SKM-1 treated with dmso at 0.1 percent for 144 hours (cell line): ENCODE results near the gene SET.
"Not testable (repeated sequence)": the region's sequence is repeated elsewhere in the genome, so short reads cannot be mapped to it uniquely, and the experiment has no call there.

Experiments used
- DNase-seq: peaks from one replicate; lab custom pipeline; 2025; ENCODE audit not compliant: unreplicated experiment; lab: John Stamatoyannopoulos, UW

The SET gene, protein sequence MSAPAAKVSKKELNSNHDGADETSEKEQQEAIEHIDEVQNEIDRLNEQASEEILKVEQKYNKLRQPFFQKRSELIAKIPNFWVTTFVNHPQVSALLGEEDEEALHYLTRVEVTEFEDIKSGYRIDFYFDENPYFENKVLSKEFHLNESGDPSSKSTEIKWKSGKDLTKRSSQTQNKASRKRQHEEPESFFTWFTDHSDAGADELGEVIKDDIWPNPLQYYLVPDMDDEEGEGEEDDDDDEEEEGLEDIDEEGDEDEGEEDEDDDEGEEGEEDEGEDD

DNA sequence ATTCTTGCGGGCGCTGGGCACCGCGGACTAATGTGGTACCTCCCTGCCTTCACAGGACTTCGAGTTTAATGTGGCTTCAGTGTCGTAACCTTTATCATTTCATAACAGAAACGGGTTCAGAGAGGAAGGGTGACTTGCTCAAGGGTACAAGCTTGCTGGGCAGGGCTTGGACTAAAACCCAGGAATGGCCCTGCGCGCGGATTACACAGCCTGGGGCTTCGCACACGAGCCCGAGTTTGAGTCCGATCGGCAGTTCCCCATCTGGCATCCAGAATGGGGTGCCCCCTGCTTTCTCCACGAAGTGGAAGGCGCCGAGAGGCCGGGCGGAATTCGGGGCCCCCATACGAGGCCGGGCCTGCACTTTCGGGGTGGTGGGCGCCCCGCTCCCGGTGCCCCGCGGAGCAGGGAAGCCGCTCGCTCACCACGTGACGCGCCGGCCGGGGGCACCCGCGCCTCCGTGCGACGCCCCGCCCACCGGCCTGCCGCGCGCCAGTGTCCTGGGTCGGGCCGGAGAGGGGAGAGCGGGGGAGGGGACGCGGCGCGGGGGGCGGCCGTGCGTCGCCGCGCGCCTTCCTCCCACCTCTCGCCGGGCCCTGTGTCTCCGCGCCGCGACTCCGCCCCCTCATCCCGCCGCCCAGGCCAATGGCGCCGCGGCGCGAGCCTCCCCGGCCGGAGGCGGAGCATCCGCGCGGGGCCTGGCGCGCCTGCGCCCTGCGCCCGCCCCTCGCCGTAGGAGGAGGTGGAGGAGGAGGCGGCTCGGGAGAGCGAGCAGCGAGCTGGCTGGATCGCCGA lies at the start of gene SET:
SET (plus strand) TSS at position 722 of the 792 bp plus-strand sequence. CDS start 361 bp downstream, outside the sequence.
- peak; percentile 85 for DNase-seq

DNA sequence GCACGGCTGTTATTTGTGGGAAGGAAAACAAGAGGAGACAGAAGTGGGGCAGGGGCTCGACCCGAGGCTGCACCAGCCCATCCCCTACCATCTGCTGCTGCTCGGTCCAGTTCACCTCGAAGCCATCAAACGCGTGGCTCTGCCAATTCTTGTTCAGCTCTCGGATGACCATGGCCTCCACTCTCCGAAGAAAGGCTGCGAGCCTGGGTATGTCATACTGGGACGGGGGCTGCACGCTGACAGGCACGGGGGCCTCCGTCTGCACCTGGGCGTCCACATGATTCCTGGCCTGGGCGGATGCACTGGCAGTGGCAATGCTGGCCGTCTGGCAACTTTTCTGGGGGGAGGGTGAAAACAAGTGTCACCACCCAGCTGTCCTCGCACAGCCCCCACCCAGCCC lies 48.4 kb upstream of the SET start:
- no peak for DNase-seq

DNA sequence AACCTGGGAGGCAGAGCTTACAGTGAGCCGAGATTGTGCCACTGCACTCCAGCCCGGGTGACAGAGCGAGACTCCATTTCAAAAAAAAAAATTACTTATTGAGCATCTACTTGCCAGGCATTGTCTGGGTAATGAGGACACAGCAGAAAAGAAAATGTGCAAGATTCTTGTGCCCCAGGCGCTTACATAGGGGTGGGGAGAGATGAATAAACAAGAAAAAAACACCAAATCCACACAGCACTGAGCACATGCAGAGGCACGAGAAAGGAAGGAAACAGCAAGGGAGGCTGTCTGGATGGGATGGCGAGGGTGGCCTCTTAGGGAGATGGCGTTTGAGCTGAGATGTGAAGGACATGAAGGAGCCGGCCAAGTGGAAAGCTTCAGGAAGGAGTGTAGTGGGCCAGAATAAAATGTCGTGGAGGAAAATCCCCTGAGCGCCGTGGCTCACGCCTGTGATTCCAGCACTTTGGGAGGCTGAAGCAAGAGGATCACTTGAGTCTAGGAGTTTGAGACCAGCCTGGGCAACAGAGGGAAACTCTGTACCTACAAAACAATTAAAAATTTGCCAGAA lies 46.3 kb upstream of the SET start:
- no peak for DNase-seq

DNA sequence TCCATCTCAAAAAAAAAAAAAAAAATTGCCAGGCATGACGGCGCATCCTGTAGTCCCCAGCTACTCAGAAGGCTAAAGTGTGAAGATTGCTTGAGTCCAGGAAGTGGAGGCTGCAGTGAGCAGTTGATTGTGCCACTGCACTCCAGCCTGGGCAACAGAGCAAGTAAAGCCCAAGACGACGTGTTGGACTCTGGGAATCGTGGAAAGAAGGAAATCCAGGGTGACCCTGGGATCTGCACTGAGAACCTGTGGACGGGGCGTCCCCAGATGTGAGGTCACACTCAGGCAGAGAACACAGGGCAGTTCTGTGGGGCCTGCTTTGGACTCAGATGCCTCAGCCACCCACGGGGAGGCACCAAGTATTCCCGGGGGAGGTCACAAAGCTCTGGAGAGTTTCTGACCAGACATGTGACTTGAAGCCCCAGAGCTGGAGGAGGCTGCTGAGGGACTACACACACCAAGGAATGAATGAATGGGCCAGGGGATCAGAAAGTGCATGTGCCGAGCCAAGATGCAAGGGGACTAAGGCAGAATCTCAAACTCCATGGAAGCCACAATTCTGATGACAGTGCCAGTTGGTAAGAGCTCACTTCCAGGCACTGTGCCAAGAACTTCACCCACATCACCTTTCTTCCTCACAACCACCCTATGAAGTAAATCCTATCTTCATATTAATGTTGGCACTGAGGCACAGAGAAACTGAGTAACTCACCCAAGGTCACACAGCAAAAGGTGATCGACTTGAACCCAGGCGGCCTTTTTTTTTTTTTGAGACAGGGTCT lies 45.3 kb upstream of the SET start:
- DNase-seq: no peak

DNA sequence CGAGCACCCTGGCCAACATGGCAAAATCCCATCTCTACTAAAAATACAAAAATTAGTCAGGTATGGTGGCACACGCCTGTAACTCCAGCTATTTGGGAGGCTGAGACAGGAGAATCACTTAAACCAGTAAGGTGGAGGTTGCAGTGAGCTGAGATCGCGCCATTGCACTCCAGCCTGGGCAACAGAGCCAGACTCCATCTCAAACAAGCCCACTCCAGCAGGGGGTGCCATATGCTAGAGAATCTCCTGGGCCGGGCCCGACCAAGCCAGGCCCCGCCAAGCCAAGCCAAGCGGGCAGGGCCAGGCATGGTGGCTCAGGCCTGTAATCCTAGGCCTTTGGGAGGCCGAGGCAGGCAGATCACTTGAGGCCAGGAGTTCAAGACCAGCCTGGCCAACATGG lies 40.8 kb upstream of the SET start:
- DNase-seq: not testable (repeated sequence)

DNA sequence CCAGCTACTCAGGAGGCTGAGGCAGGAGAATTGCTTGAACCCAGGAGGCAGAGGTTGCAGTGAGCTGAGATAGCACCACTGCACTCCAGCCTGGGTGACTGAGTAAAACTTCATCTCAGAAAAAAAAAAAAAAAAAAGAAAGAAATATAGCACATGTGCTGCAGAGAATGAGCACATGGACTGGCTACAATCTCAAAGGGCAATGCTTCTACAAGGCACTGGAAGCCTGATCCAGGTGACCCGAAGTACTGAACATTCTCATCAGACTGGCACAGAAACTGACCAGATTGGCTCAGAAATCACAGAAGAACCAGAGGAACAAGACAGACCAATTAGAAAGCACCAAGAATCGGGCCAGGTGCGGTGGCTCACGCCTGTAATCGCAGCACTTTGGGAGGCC lies 37.2 kb upstream of the SET start:
- DNase-seq: no peak

DNA sequence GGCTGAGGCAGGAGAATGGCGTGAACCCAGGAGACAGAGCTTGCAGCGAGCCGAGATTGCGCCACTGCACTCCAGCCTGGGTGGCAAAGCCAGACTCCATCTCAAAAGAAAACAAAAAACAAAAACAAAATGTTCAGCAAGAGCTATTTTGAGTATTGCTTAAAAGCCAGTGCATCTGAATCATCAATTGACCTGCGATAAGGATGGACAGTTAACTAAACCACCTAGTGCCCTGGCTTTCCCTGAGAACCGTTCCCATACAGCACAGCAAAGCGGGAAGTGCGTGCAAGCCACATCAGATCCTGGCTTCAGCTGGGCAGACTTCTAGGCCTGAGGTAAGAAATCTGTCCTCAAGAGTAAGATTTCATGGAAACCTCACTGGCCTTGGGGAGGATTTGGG lies 35.1 kb upstream of the SET start:
- no peak for DNase-seq

DNA sequence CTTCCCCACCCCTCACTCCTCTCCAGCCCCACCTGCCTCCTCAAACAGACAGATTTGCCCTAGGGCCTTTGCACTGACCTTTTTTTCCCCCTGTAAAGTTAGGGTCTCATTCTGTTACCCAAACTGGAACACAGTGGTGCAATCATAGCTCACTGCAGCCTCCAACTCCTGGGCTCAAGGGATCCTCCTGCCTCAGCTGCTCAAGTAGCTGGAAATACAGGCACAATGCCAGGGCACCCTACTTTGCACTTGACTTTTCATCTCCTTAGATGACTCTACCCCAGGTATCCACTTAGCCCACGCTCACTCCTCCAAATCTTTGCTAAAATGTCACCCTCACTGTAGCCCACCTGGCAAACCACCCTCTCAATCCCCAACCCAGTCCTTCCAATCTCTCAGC lies 34.5 kb upstream of the SET start:
- DNase-seq: no peak

DNA sequence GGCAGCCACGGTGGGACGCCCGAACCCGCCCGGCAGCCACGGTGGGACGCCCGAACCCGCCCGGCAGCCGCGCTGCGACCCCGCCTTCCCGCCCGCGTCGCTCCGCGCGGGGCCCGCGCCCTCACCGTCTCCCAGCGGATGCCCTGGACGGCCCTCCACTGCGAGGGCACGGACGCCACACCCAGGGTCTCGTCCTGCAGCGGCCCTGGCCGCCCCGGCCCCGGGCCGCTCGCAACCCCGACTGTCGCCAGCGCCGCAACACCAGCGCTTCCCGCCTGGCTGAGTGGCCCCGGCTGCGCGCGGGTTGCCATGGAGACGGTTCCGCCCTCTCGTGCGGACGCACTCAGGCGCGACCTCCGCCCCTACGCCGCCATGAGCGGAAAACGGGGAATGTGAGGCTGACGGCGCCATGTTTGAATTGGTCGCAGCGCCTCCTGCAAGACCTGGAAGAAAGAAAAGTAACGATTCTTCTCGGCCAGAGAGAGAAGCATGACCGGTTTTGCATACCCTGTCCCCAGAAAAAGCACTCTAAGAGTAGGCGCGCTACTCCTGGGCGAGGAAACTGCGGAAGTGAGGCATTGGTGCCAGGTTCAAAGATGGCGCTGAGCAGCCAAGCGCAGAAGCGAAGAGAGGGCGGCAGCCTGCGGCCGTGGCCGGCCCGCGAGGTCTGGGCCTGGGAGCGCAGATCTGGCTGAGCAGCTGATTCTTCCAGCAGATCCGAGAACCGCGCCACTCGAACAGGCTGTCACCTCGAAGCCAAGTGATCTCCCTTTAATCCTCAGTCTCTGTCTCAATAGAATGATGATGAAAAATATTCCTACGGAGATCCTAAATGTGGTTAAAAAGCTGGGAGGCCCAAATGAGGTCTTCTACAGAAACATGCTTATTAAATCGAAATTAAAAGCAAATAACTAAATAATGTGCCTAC lies 32.3 kb upstream of the SET start, which contains the start of gene DYNC2I2:
DYNC2I2 (minus strand) TSS at position 432 of the 928 bp plus-strand sequence; CDS start at position 311, 121 bp downstream.
- DNase-seq: peak; percentile 86

DNA sequence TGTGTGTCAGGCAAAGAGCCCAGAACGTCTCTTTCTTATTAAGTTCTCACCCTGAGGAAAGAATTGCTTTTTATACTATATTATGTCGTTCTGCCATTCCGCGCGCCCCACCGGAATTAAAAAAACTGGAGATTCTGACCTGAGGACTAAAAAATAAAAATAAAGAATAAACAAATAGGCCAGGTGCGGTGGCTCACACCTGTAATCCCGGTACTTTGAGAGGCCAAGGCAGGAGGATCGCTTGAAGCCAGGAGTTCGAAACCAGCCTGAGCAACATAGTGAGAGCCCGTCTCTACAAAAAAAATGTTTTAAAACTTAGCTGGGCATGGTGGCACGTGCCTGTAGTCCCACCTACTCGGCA lies 31.7 kb upstream of the SET start:
- no peak for DNase-seq

DNA sequence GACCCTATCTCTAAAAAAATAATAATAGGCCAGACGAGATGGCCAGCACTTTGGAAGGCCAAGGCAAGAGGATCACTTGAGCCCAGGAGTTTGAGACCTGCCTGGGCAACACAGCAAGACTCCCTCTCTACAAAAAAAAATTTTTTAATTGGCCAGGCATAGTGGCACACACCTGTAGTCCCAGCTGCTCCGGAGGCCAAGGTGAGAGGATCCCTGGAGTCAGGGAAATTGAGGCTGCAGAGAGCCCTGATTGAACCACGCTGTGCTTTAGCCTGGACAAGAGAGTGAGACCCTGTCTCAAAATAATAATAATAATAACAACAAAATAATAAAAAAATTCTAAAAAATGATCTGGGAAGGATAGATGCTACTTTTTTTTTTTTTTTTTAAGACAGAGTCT lies 31.2 kb upstream of the SET start:
- DNase-seq: no peak

DNA sequence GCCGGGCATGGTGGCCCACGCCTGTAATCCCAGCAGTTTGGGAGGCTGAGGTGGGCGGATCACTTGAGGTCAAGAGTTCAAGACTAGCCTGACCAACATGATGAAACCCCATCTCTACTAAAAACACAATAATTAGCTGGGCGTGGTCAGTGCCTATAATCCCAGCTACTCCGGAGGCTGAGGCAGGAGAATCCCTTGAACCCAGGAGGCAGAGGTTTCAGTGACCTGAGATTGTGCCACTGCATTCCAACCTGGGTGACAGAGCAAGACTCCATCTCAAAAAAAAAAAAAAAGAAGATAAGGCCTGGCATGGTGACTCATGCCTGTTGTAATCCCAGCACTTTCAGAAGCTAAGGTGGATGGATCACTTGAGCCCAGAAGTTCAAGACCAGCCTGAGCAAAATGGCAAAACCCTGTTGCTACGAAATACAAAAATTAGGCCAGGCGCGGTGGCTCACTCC lies 22.5 kb upstream of the SET start:
- DNase-seq: not testable (repeated sequence)

DNA sequence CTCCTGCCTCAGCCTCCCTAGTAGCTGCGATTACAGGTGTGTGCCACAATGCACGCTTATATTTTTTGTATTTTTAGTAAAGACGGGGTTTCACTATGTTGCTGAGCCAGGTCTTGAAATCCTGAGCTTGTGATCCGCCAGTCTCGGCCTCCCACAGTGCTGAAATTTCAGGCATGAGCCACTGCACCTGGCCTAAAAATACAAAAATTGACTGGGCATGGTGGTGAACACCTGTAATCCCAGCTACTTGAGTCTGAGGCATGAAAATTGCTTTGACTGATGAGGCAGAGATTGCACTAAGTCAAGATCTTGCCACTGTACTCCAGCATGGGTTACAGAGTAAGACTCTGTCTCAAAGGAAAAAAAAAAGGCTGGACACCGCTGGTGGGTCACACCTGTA lies 19.2 kb upstream of the SET start:
- DNase-seq: no peak

DNA sequence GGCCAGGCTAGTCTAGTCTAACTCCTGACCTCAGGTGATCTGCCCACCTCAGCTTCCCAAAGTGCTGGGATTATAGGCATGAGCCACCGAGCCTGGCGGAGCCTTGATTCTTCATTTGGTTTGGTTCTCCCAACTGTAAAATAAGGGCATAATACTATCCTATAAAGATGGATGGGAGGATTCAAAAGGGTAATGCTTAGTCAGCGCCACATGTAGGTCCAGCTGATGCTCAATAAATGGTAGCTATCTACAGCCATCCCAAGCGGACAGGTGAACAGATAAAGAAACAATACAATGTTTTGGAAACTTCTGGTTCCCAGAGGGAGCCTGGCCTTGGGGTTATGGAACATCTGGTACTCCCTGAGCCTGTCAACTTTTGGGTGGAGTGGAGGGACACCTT lies 13.6 kb upstream of the SET start:
- DNase-seq: no peak

DNA sequence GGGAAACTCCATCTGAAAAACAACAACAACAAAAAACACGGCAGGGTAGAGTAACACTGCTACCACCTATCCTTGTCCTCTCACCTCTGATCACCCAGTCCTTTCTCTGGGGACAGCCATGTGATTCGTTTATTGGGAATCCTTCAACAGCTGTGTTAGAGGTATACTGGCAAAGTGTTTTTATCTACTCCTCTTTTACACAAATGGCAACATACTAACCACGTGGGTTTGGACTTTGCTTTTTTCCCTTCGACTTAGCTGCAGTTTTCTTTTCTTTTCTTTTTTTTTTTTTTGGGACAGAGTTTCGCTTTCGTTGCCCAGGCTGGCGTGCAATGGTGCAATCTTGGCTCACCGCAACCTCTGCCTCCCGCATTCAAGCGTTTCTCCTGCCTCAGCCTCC lies 11.2 kb upstream of the SET start:
- DNase-seq: no peak

DNA sequence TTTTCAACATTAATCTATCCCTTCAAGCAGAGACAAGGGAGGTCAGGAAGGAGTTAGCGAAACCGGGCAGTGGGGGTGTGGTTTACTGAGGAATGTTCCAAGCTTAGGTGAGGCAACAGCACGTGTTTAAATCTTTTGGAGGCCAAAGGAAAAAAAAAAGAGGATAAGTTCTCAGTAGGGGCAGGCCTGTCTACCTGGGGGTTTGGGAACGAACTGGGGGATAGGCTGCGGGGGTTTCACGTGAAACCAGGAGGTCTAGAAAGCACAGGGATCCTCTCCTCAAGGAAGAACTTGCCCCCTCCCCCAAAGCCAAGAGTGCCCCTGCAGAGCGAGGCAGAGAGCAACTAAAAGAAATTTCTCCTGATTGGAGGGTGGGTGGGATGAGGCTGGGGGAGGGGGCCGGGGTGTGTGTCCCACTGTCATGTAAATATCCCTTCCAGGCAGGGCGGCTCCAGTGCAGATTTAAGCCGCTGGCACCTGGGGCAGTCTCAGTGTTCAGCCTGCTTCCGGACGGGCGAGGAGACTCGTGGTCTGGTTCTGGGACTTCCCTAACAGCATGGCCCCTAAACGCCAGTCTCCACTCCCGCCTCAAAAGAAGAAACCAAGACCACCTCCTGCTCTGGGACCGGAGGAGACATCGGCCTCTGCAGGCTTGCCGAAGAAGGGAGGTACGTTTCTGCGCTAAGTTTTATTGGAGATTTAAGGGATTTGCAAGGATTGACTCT lies 5.5 kb upstream of the SET start:
- DNase-seq: peak; percentile 23

DNA sequence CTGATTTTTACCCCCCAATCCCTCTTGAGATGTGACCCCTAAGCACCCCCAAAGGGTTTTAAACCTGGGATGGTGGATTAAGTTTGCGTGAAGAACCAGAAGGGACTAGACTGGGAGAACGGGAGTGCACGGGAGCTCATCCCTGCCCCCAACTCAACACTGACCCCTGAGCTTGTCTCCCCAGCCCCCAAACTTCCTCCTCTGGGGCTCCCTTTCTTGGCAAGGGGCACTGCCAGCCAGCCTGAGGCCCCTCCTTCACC lies 5.0 kb upstream of the SET start:
- peak; percentile 68 for DNase-seq

DNA sequence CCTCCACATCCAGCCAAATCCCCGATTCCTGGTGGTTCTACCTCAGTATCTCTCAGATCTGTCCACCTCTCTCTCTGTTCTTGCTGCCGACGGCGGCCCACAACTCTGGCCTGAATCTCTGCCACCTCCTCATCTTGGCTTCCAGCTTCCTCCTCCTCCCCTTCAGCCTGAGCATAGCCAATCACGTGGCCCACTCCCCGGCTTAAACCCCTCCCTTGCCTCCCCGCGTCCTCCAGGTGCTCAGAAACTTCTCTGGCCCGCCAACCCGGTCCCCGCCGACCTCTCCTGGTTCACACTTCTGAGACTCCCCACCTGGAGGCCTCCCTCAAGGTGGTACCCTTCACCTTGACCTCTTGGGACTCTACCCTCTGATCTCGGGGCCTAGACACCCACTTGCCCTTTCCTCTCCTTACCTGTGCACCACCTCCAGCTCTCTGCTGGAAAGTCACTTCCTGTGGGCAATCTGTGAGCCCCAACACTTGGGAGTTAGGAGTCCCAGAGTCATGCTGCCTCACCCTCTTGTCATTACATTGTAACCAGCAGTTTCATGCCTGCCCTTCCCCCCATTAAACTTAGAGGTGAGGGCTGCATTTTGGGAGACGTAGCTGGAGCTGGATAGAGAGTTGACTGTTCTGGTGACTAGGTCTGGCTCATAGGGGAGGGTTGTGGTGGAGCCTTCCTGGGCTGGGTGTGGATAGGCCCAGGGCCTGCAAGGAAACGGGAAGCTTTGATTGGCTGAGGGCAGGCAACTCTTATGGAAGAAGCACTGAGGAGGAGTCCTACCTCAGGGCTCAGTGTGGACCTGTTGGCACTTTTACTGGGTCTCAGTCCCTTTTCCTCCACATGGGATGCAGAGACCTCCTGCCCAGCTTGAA lies 4.5 kb upstream of the SET start:
- peak; percentile 81 for DNase-seq
